ENCODE measurements around the gene JSRP1.
"Not testable (repeated sequence)": the region's sequence is repeated elsewhere in the genome, so short reads cannot be mapped to it uniquely, and the experiment has no call there.

JSRP1 gene

DNA sequence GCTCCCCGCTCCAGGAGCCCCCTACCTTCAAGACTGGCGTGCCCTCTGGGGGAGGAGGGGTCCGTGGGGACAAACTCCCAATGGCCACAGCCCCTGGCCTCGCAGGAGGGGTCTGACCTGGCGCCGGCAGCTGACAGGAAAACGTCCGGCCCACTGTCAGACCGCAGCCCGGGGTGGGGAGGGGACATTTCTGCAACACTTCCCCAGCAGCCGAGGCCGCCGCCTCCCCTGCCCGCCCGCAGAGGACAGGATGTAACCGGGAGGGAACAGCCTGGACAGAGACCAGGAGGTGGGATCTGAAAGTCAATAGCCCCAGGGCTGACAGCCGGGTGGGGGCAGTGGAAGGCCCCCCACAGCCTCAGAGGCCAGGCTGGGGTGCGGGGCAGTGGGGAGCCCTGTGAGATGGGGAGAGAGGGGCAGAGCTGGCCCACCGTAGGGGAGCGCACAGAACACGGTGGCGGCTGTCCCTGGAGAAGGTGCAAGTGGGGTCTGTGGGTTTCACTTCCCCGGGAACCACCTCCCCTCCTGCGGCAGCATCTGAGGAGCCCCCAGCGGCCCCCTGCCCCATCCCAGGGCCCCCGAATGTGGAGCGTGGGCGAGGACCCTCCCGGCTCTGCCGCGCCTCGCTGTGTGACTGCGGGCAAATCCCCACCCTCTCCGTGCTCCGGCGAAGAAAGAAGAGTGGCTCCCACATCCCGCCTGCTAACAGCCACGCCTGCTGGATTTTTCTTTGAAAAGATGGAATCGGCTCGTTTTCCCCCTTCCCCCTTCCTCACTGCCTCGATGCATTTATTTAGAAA lies 26.0 kb upstream of the JSRP1 start, which contains the start of gene PEAK3:
Gene PEAK3, minus strand, starts transcription at position 114 of the 800 bp plus-strand sequence. CDS start 1,244 bp downstream, outside the sequence.
- no peak for DNase-seq

- DNase-seq, result not testable (repeated sequence)
Measured at GRCh38 chr19:2281265-2282061, 25.2 kb upstream of the JSRP1 start.

DNA sequence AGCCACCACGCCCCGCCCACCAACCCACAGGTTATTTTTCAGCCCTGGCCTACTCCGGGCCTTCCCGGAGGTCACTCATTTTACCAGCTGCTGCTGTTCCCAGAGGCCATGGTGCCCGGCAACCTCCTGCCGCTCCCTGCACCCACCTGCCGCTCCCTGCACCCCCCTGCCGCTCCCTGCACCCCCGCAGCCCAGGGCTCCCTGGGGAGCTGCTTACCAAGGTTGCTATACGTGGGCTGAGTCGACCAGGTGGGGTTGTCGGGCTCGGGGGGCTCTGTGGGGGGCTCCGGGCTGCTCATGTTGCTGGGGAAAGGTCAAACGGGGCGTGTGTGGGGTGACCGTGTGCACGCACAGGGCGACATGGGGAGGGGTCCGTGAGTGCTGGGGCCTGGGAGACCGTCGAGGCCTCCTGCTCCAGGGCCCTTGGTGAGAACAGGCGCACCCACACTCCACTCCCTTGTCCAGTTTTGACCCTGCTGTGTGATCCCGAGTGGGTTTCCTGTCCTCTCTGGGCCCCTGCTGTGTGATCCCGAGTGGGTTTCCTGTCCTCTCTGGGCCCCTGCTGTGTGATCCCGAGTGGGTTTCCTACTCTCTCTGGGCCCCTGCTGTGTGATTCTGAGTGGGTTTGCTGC lies 24.5 kb upstream of the JSRP1 start:
- no peak for DNase-seq

DNA sequence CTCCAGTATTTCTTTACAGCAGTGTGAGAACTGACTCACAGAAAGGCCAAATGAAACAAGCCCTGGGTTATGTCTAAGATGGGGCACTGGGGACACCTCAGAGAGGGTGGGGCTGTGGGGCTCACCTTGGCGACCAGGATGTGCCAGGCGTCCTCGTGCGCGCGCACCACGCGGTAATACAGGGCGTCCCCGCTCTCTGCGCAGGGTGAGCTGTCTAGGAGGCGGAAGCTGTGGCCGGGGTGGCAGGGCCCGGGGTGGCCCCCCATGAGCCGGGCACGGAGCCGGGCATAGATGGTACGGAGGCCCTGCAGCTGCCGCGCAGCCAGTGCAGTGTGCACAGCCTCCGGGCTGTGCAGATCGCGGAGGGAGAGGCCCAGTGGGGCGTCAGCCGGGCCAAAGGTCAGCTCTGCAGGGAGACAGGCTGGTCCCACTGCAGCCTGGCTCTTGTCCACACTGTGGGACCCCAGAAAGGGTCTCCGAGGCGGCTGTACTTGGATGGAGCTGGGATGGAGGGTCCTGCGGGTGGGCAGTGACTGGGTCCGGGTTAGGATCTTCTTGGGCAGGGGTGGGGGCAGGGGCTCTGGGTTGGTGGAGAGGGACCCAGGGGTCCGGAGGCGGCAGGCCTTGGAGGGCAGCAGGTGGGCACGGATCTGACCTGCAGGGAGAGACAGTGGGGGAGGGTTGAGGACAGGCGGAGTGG lies 22.4 kb upstream of the JSRP1 start:
- no peak for DNase-seq

- DNase-seq, result no peak
Measured at GRCh38 chr19:2277138-2277537, 20.9 kb upstream of the JSRP1 start.

- no peak for DNase-seq
Measured at GRCh38 chr19:2276429-2276986, 20.3 kb upstream of the JSRP1 start.

DNA sequence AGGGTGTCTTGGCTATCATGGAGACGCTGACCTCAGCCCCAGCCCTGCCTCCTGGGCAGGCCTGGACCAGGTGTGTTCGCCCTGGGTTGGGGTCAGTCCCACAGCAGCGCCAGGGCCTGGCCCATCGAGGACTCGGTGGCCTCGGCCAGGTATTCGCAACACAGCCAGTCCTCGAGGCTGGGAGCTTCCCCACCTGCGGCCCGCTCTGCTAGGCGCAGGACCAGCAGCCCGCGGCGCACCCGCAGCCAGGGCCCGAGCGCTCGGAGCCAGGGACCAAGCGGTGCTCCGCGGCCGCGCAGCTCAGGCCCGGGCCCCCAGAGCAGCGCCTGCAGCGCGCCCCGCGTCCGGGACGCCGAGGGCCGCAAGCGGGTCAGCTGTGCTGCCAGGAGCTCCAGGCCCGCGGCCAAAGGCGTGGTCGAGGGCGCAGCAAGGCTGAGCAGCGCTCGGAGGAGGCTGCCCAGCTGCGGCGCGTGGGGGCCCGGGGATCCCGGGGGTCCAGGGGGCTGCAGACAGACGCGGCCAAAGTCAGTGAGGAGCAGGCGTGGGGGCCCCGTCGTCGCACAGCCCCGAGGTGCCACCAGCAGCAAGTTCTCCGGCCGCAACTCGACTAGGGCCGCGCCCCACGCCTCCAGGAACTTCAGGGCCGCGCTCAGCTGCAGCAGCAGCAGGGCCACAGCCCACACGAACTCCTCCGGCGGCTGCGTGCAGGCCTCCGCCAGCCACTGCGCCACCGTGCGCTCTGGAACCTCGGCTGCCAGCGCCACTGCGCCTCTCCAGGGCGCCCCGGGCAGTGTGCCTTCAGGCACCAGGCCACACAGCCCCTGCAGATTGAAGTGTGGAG lies 19.6 kb upstream of the JSRP1 start:
- no peak for DNase-seq

- DNase-seq, result no peak
Measured at GRCh38 chr19:2274931-2275535, 18.8 kb upstream of the JSRP1 start.

DNA sequence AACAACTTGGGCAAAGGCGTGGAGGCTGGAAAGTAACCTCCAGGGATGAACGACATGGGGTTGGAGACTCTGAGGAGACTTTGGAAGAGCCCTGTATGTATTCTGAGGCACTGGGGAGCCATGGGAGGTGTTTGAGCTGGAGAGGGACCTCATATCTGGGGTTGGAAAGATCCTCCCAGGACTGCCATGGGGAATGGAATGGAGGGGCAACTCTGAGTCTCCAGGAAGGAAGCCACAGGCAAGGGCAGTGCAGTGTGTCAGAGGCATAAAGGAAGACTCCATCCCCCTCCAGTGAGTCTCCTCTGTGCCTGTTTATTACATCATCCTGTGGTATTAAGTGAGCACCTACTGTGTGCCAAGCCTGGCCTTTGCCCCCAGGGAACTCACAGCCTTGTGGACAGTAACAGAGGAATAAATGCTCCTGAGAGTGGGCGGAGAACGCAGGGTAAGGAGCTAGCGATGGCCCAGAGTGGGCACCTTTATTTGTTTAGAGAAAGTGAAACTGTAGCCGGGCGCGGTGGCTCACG lies 18.0 kb upstream of the JSRP1 start:
- DNase-seq, result no peak

DNA sequence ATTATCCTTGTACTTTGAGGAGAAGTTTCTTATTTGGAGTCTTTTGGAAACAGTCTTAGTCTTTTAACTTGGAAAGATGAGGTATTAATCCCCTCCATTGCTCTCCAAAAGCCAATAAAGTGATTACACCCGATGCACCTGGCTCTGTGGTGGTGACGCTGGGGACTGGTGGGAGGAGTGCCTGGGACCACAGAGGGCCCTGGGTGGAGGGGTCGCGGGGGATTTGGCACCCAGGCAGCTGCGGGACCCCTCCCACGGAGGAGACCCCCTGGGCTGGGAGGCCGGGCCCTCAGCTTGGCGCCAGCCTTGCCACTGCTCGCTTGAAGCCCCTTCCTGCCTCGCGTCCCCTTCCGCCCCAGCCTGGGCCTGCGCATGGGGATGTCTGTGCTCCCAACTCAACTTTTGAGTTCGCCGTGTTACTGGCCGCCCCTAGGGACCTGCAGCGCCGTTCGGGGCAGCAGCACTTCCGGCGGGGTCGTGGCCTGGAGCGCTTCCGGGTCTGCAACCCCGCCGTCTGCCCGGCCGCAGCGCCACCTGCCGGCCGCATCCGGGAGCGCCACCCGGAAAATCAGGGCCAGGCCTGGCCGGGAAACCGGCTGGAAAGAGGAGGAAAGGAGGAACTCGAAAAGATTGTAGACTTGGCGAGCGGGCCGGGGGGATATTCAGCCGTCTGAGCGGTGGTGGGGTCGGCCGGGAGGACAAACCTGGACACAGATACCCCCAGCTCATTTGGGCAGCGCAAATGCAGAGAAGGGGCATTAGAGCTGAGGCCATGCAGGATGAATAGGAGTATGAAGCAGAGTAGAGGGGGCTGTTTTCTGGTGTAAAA lies 17.4 kb upstream of the JSRP1 start:
- peak; percentile 79 to 87 for DNase-seq

- no peak for DNase-seq
Measured at GRCh38 chr19:2271234-2272103, 15.3 kb upstream of the JSRP1 start.

DNA sequence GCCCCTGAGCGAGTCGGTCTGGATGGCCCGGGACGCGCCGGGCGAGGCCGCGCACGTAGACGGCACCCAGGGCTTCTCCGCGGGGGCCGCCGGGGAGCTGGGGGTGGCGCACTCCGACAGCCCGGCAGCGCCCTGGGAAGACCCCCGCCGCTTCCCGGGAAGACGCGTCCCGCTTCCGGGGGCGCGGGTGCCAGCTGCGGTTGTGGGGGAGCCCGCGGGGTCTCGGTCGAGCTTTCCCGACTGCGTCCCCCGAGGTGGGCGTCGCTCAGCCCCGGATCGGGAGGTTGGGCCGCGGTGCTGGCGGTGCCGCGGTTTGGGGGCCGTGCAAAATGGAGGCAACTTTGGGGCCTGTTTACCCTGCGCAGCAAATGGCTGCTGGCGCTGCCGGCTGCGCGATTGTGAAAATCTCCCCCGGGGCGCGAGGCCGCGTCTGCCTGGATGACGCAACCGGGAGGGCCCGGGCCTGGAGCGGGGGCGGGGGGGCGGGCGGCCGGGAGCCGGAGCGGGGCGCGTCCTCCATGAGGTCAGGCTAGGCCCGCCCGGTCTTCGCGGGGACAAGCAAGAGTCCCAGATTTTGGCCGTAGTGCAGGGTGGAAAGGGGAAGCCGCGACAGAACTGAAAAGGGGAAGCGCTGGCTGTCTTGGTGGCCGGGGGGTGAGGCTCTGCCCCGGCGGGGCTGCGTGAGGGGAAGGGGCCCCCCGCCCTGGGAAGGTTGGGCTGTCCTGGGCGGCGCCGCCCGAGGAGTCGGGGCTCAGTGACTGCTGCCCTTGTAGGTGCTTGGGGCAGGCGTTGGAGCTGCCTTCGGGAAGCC lies 14.4 kb upstream of the JSRP1 start:
- peak; percentile 56 to 59 for DNase-seq

GRCh38 chr19:2270157-2270422 lies 13.9 kb upstream of the JSRP1 start:
- no peak for DNase-seq

DNA sequence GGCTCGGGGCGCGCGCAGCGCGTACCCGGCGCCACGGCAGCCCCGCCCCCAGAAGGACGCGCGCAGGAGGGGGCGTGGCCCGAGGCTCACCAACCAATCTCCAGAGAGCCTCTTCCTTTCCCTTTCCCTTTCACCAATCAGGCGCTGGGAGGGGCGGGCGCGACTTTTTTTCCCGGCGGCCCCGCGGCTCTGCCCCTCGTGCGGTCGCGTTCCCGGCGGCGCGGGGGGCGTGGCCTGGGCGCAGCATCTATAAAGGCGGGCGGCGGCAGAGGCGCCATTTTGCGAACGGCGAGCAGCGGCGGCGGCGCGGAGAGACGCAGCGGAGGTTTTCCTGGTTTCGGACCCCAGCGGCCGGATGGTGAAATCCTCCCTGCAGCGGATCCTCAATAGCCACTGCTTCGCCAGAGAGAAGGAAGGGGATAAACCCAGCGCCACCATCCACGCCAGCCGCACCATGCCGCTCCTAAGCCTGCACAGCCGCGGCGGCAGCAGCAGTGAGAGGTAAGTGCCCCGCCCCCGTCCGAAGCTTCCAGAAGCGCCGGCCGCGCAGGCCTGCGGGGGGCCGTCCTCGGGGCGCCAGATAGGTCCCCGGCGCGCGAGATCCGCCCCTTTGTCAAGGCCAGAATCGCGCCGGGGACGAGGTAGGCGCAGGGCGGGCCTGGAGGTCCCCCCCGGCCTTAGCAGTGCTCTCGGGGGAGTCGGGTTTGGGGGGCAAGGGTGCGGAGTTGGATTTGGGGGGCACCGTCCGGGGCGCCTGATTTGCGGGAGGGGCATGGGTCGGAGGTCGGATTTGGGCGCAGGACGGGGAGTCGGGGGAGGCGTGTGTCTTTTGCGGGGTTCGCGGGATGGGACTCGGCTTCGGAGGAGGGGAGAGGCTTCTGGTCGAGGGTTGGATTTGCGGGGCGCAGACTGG lies 13.3 kb upstream of the JSRP1 start:
- DNase-seq, result peak; percentile 98 to 99

- DNase-seq, result no peak
Measured at GRCh38 chr19:2268861-2269243, 12.6 kb upstream of the JSRP1 start.

DNA sequence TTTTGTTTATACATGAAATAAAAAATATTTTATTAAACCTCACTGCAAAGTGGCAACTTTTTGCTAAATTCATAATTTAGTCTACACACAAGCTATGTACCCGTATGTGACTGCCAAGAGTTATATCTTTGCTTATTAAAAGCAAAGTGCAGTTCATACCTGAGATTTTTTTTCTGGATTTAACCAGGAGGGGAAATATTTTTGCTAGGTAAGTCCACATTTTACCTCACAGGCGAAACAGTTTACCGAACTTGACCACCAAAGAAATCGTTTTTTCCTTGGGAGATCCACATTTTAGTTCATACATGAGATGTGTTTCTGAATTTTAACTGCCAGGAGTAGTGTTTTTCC lies 12.2 kb upstream of the JSRP1 start:
- DNase-seq, result no peak

Measured in stimulated activated CD4-positive, alpha-beta T cell treated with anti-CD3 and anti-CD28 coated beads, Interleukin-2, amount 100 ng/mL, for 48 hours (primary cell).